PC-9 (cell line): ENCODE measurements around the gene SLC6A4. TPM values are rescaled to one million over a fixed set of nuclear protein-coding genes. Genes with fewer than 3 reads are reported as not detected.

Experiments used
- BruUV-seq: library from RNA; stranded (reverse); fragments of 400-500 nt; replicated peaks from 2 replicates; lab custom pipeline; 2021; lab: Mats Ljungman, UMichigan
- CTCF ChIA-PET: fragments of 300-600 bp; sonication (Branson Sonifier 250); formaldehyde crosslinking; loops from one replicate; lab custom pipeline; 2022; ENCODE audit warnings: antibody characterized with exemption; lab: Charles Lee
- POLR2A ChIA-PET: fragments of 300-600 bp; sonication (Branson Sonifier 250); formaldehyde crosslinking; loops from one replicate; lab custom pipeline; 2022; ENCODE audit warnings: antibody characterized with exemption; ENCODE audit not compliant: unreplicated experiment; lab: Charles Lee
- DNase-seq, 2 experiments: peaks; one replicate each; pipeline versions ENCODE4 v3.0.0 to v3.0.0-alpha.2; 2015 to 2022; ENCODE audit warnings: mixed read lengths in 1 of 2
- H2AFZ ChIP-seq: fragments of 200-600 bp; sonication (generic); 2 replicates; pipeline ENCODE4 v1.8.1; 2017; ENCODE audit warnings: antibody characterized with exemption
- H3F3A ChIP-seq: fragments of 200-600 bp; sonication (generic); 2 replicates; pipeline ENCODE4 v1.8.1; 2017; ENCODE audit warnings: antibody characterized with exemption, mild to moderate bottlenecking, low read depth; ENCODE audit not compliant: insufficient read depth
- H3K27ac ChIP-seq: fragments of 200-600 bp; sonication (generic); 2 replicates; pipeline ENCODE4 v1.6.1; 2016; ENCODE audit warnings: mixed run types
- H3K27me3 ChIP-seq: fragments of 200-600 bp; sonication (generic); 2 replicates; pipeline ENCODE4 v1.6.1; 2016; ENCODE audit warnings: low read depth, mixed run types; ENCODE audit not compliant: insufficient read depth
- H3K36me3 ChIP-seq: fragments of 200-600 bp; sonication (generic); 2 replicates; pipeline ENCODE4 v1.6.1; 2016; ENCODE audit warnings: low read depth, mixed run types
- H3K4me1 ChIP-seq: fragments of 200-600 bp; sonication (generic); replicated peaks from 2 replicates; pipeline ENCODE4 v1.6.1; 2016; ENCODE audit warnings: mixed run types; ENCODE audit not compliant: insufficient read depth
- H3K4me2 ChIP-seq: fragments of 200-600 bp; sonication (generic); 2 replicates; pipeline ENCODE4 v1.6.1; 2017; ENCODE audit warnings: mixed run types
- H3K4me3 ChIP-seq: fragments of 200-600 bp; sonication (generic); 2 replicates; pipeline ENCODE4 v1.6.1; 2016; ENCODE audit warnings: mixed run types
- H3K79me2 ChIP-seq: fragments of 200-600 bp; sonication (generic); 2 replicates; pipeline ENCODE4 v1.6.1; 2017; ENCODE audit warnings: low read depth, mixed run types
- H3K9me2 ChIP-seq: fragments of 200-600 bp; sonication (generic); 2 replicates; pipeline ENCODE4 v1.8.1; 2017; ENCODE audit warnings: mild to moderate bottlenecking; ENCODE audit not compliant: insufficient read depth
- H3K9me3 ChIP-seq: fragments of 200-600 bp; sonication (generic); 2 replicates; pipeline ENCODE4 v1.8.1; 2016; ENCODE audit warnings: low read depth; ENCODE audit not compliant: insufficient read depth
- H4K20me1 ChIP-seq: fragments of 200-600 bp; sonication (generic); 2 replicates; pipeline ENCODE4 v1.8.1; 2017; ENCODE audit not compliant: insufficient read depth
- CTCF ChIP-seq: fragments of 200-600 bp; sonication (generic); conservative IDR thresholded peaks from 2 replicates; pipeline ENCODE4 v1.6.1; 2017; ENCODE audit warnings: mixed run types, antibody characterized with exemption, mild to moderate bottlenecking, moderate library complexity
- EZH2 ChIP-seq: fragments of 200-600 bp; sonication (generic); IDR thresholded peaks from 2 replicates; pipeline ENCODE4 v1.8.0; 2017; ENCODE audit warnings: antibody characterized with exemption, low read depth
- intact Hi-C: fragments of 100-400 bp; cut with micrococcal nuclease; formaldehyde crosslinking; loops from one replicate; pipeline ENCODE4 v1.10.0; 2022; ENCODE audit not compliant: unreplicated experiment
- total RNA-seq: library from RNA; stranded (reverse); gene quantifications from 2 replicates; pipeline ENCODE4 v1.2.3, GENCODE V29; 2021

The SLC6A4 gene
- total RNA-seq, 1 experiment from 2014 or later: not detected

- Histone ChIP-seq H3K4me2 (no peak overlapping the region), H3F3A (no peaks in the 10 kb centered on the region; the same call in 1 of the 2 replicates), H3K36me3 (0 out of 2 replicates have a peak, but pooled peaks cover 3% of the 10 kb centered on the region), H3K27ac (no peak overlapping the region), H3K4me3 (no peak overlapping the region), H3K79me2 (no peaks in the 10 kb centered on the region), H3K27me3 (no peaks in the 10 kb centered on the region), H3K9me2 (no peaks in the 10 kb centered on the region), H2AFZ (no peak overlapping the region), H3K4me1 (no peaks in the 10 kb centered on the region), H4K20me1 (no peaks in the 10 kb centered on the region), H3K9me3 (no peaks in the 10 kb centered on the region)
- intact Hi-C loops: no loop called here
- ChIA-PET POLR2A (no interaction called here), CTCF (no interaction called here)
- no peak for DNase-seq
- BruUV-seq: no TSS peak
- no peak for TF ChIP-seq EZH2
- TF ChIP-seq CTCF: no peak
Measured at GRCh38 chr17:30248786-30249185, 13.3 kb upstream of the SLC6A4 start.

DNA sequence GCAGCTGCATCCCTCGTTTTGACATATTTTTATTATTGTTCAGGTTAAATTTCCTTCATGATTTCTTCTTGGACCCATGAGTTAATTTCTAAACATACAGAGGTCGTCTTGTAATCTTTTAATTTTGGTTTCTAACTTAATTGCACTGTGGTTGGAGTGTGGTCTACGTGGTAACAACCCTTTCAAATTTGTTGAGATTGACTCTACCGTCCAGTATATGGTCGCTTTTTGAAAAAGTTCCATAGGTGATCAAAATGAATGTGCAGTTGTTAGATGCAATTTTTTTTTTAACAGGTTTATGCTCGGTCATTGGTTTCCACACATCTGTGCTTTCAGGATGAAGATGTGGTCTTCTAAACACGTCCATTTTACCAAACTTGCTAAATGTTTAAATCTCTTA, 11.0 kb upstream of the SLC6A4 start:
- Histone ChIP-seq H3K36me3 (no peaks in the 10 kb centered on the region), H4K20me1 (no peaks in the 10 kb centered on the region), H3F3A (no peaks in the 10 kb centered on the region; the same call in 1 of the 2 replicates), H3K9me2 (no peaks in the 10 kb centered on the region), H3K4me1 (no peaks in the 10 kb centered on the region), H3K4me3 (no peak overlapping the region), H3K4me2 (no peak overlapping the region), H3K9me3 (no peaks in the 10 kb centered on the region), H2AFZ (no peak overlapping the region), H3K27me3 (no peaks in the 10 kb centered on the region), H3K27ac (no peak overlapping the region), H3K79me2 (no peaks in the 10 kb centered on the region)
- no TSS peak for BruUV-seq
- POLR2A ChIA-PET: no interaction called here
- TF ChIP-seq EZH2 (no peak), CTCF (no peak)
- CTCF ChIA-PET: no interaction called here
- intact Hi-C loops: no loop called here
- DNase-seq: no peak

DNA sequence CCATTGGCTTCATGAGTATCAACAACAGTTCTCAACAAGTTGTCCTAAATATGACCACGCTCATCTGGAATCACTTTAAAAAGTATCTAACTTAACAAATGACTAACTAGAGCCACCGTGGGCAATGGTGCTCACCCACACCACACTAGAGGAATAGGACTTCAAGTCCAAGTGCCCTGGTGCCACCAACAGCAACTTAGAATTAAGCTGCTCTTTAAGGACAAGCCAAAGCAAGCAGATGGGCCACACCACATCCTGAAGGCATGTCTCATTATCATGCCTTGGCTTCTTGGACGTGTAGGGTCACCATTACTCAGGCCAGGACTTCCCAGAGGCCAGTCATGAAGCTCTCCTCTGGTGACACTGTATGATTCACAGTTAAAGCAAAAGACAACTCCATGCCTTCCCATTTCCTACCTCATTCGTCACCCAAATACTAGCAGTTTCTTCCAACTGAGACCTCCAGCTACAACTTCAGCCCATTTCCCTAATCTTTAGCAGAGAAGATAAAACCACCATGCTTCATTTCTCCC, 9.4 kb upstream of the SLC6A4 start:
- H3F3A ChIP-seq: no peaks in the 10 kb centered on the region; the same call in 1 of the 2 replicates
- H3K9me2 ChIP-seq: no peaks in the 10 kb centered on the region
- no peak overlapping the region for H2AFZ ChIP-seq
- H3K9me3 ChIP-seq: no peaks in the 10 kb centered on the region
- no peak for DNase-seq
- H3K27ac ChIP-seq: no peak overlapping the region
- POLR2A ChIA-PET: no interaction called here
- no peaks in the 10 kb centered on the region for H4K20me1 ChIP-seq
- no peak overlapping the region for H3K4me3 ChIP-seq
- no peak for TF ChIP-seq EZH2
- no peak overlapping the region for H3K4me2 ChIP-seq
- no peaks in the 10 kb centered on the region for H3K27me3 ChIP-seq
- intact Hi-C loops: no loop called here
- no peaks in the 10 kb centered on the region for H3K79me2 ChIP-seq
- CTCF ChIA-PET: interaction anchor here (0.6 to 0.9 kb wide), 2 partner anchors 152 to 232 kb away, joined by 3 read pairs; no protein-coding TSS in a partner anchor
- H3K36me3 ChIP-seq: no peaks in the 10 kb centered on the region
- no peaks in the 10 kb centered on the region for H3K4me1 ChIP-seq
- BruUV-seq: no TSS peak

GRCh38 chr17:30243568-30243967, 8.1 kb upstream of the SLC6A4 start:
- no peaks in the 10 kb centered on the region for H3K4me1 ChIP-seq
- CTCF ChIA-PET: no interaction called here
- no peaks in the 10 kb centered on the region for H3K27me3 ChIP-seq
- H3K36me3 ChIP-seq: no peaks in the 10 kb centered on the region
- intact Hi-C loops: no loop called here
- H3K79me2 ChIP-seq: no peaks in the 10 kb centered on the region
- POLR2A ChIA-PET: no interaction called here
- no peaks in the 10 kb centered on the region; the same call in 1 of the 2 replicates for H3F3A ChIP-seq
- no peaks in the 10 kb centered on the region for H3K9me2 ChIP-seq
- no peak overlapping the region for H3K4me3 ChIP-seq
- BruUV-seq: no TSS peak
- no peak overlapping the region for H3K27ac ChIP-seq
- no peaks in the 10 kb centered on the region for H3K9me3 ChIP-seq
- no peaks in the 10 kb centered on the region for H4K20me1 ChIP-seq
- H2AFZ ChIP-seq: no peak overlapping the region
- DNase-seq: no peak
- TF ChIP-seq EZH2: no peak
- no peak for TF ChIP-seq CTCF
- no peak overlapping the region for H3K4me2 ChIP-seq
